Sigmoid colon (tissue), 7 donors: Measurements from ENCODE around the gene ACKR4. TPM values are rescaled to one million over a fixed set of nuclear protein-coding genes. Genes with fewer than 3 reads are reported as not detected.
"Not testable (repeated sequence)": the region's sequence is repeated elsewhere in the genome, so short reads cannot be mapped to it uniquely, and the experiment has no call there.

Experiments used
- DNase-seq: peaks from one replicate; pipeline ENCODE4 v3.0.0-alpha.2; 2019
- H3K27ac ChIP-seq, 4 donors: fragments of 200-600 bp; sonication (generic); one replicate each; pipeline ENCODE4 v1.5.1; 2016 to 2019; ENCODE audit warnings: mild to moderate bottlenecking in 1 of 4
- H3K27me3 ChIP-seq, 3 donors: fragments of 200-600 bp; sonication (generic); one replicate each; pipeline ENCODE4 v1.5.1; 2019; ENCODE audit warnings: mild to moderate bottlenecking in 1 of 3
- H3K36me3 ChIP-seq, 4 donors: fragments of 200-600 bp; sonication (generic); one replicate each; pipeline ENCODE4 v1.5.1; 2016 to 2019
- H3K4me1 ChIP-seq, 4 donors: fragments of 200-600 bp; sonication (generic); one replicate each; pipeline ENCODE4 v1.5.1; 2017 to 2019
- H3K4me3 ChIP-seq, 4 donors: fragments of 200-600 bp; sonication (generic); one replicate each; pipeline ENCODE4 v1.5.1; 2017 to 2019; ENCODE audit warnings: mild to moderate bottlenecking in 2 of 4, moderate library complexity in 1 of 4
- H3K9me3 ChIP-seq, 4 donors: fragments of 200-600 bp in 3 of 4; sonication (generic) in 3 of 4; one replicate each; pipeline versions ENCODE4 v1.5.1 to v1.6.1; 2013 to 2019
- CTCF ChIP-seq, 4 experiments: fragments of 450-650 bp in 3 of 4; fragments of 200-600 bp in 1 of 4; IDR thresholded peaks; one replicate each; pipeline ENCODE4 v1.5.1; 2016 to 2019; ENCODE audit warnings: antibody characterized with exemption in 4 of 4, mild to moderate bottlenecking in 3 of 4, moderate library complexity in 2 of 4
- EP300 ChIP-seq, 4 donors: sonication (generic); formaldehyde crosslinking; IDR thresholded peaks; one replicate each; pipeline ENCODE4 v1.6.1; 2017; ENCODE audit warnings: antibody characterized with exemption in 4 of 4
- POLR2A ChIP-seq, 2 donors: fragments of 450-650 bp; IDR thresholded peaks; one replicate each; pipeline ENCODE4 v1.6.1; 2016; ENCODE audit warnings: antibody characterized with exemption in 2 of 2, mild to moderate bottlenecking in 2 of 2, moderate library complexity in 2 of 2
- POLR2AphosphoS5 ChIP-seq, 4 donors: sonication (generic); formaldehyde crosslinking; IDR thresholded peaks; one replicate each; pipeline ENCODE4 v1.6.1; 2017; ENCODE audit warnings: antibody characterized with exemption in 4 of 4
- WGBS, 2 donors: extraction: QIAGEN DNeasy Blood & Tissue Kit; methylation state at CpG; one replicate each; pipeline ENCODE4 v1.1.7; 2013; 5-methylcytosine and 5-hydroxymethylcytosine counted together
- intact Hi-C: fragments of 100-400 bp; cut with DNase I; formaldehyde crosslinking; loops from one replicate; pipeline ENCODE4 v1.15.1; 2023
- polyA plus RNA-seq, 3 donors: library from polyadenylated mRNA; stranded (reverse); fragments of 200-250 nt; gene quantifications; one replicate each; pipeline ENCODE4 v1.2.3, GENCODE V29; 2013
- total RNA-seq, 4 donors: library from RNA; depleted of rRNA; stranded (reverse); fragments of >200 nt; gene quantifications; one replicate each; pipeline ENCODE4 v1.1.0, GENCODE V29; 2016
- donor health status: healthy with polysubstance abuse.
- donor health status: Bipolar disorder and iron deficiency.
- donor health status: healthy.

The ACKR4 gene
- total and polyA plus RNA-seq, 7 donors = 0.54 to 5.0 (median 2.0) TPM; not detected in 2

DNA sequence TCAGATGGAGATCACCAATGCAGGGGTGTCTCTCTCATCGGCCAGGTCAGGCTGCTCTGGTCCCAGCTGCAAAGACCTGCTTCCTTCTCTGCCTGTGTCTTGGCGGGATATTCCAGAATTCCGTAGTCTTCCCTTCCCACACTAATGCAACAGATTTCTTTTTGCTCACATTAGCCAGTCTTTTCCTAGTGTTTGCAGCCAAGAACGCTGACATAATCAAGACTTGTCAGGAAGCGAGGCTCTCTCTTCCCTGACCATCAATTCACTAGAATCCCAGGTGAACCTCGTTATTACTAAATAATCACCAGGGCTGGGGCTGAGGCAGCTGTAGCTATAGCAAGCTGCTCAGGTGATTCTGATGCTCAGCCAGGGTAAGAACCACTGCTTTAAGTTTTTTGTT is 43.2 kb upstream of the ACKR4 start:
- Histone ChIP-seq H3K27me3 (no peaks in the 10 kb centered on the region), H3K36me3 (peaks cover 0 to 14% (median 3%) of the 10 kb centered on the region in 4 donors), H3K4me3 (no peak overlapping the region), H3K27ac (peak overlapping the region in 1 of 4 donors; percentile 29), H3K4me1 (peaks cover 0 to 4% (median 0%) of the 10 kb centered on the region in 4 donors), H3K9me3 (no peaks in the 10 kb centered on the region)
- 88 to 94% methylated on average over 6 of the region's 6 CpGs for WGBS, 2 donors
- DNase-seq = no peak
- intact Hi-C loops = no loop called here
- TF ChIP-seq POLR2AphosphoS5 (IDR thresholded peaks at IDR 0.05) (peak in 2 of 4 donors; percentile 13 to 22), POLR2A (IDR thresholded peaks at IDR 0.05) (no peak)

DNA sequence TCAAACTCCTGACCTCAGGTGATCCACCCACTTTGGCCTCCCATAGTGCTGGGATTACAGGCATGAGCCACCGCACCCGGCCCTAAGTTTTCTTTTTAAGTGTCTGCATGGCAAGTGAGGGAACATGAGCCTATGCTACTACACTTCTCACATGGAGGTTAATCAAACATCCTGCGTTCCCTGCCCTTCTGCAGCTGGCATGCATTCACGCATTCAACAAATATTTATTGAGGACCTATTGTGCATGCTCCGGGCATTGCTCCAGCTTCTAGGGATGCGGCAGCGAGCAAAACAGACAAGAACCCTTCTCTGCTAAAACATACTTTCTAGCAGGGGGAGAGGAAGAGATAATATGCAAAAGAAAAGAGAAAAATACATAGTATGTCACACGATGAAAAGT is 42.6 kb upstream of the ACKR4 start:
- WGBS, 2 donors = 41 to 50% methylated on average over 8 of the region's 8 CpGs
- no peaks in the 10 kb centered on the region for H3K9me3 ChIP-seq
- H3K27ac ChIP-seq = peak overlapping the region in 1 of 4 donors; percentile 29
- no peak for DNase-seq
- H3K4me1 ChIP-seq = peaks cover 0 to 4% (median 0%) of the 10 kb centered on the region in 4 donors
- TF ChIP-seq POLR2A (IDR thresholded peaks at IDR 0.05) (no peak), POLR2AphosphoS5 (IDR thresholded peaks at IDR 0.05) (no peak), EP300 (IDR thresholded peaks at IDR 0.05) (no peak), CTCF (IDR thresholded peaks at IDR 0.05) (no peak)
- intact Hi-C loops = no loop called here
- H3K27me3 ChIP-seq = no peaks in the 10 kb centered on the region
- no peak overlapping the region for H3K4me3 ChIP-seq
- H3K36me3 ChIP-seq = peaks cover 0 to 20% (median 5%) of the 10 kb centered on the region in 4 donors

DNA sequence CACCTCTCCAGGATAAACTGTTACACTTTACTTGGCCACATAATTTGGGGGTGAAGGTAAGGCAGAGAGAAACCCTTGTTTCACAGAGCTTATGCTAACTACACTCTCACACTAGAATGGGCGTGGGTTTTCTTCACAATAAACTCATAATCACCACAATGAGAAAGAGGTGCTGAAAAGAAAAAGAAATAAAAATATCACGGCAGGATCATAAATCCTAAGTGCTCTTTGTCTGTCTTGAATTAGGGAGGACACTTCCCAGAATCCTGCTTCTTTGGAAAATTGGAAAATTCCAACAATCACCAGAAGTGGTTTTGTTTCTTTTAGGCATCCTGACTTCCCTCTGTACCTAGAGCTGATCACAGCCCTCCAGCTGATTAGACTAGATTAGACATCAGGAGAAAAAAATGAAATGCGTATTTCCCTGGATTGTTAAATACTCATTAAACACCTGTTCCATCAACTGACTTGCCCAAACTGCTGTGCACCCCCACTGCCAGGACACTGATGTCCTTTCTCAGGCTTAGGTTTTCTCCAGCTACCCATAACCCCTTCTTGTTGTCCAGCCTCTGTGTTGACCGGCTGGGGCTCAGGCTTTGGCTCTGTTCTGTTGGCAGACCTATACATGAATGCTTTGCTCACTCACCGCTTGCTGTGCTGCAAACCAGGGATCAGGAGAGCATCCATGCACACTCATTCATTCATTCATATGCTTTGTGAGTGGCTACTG is 41.6 kb upstream of the ACKR4 start:
- H3K27me3 ChIP-seq = no peaks in the 10 kb centered on the region
- DNase-seq = no peak
- H3K4me3 ChIP-seq = no peak overlapping the region

GRCh38 chr3:132556036-132556386 is 41.1 kb upstream of the ACKR4 start:
- H3K4me1 ChIP-seq, H3K4me3 ChIP-seq, H3K9me3 ChIP-seq, H3K27me3 ChIP-seq, DNase-seq, intact Hi-C loops: not testable (repeated sequence)
- H3K36me3 ChIP-seq = peaks cover 0 to 32% (median 5%) of the 10 kb centered on the region in 4 donors
- H3K27ac ChIP-seq = peak overlapping the region in 2 of 4 donors; percentile 29 to 61
- 89 to 92% methylated on average over 3 of the region's 3 CpGs for WGBS, 2 donors

More for the DNA sequence above, 41.6 kb upstream of the ACKR4 start:
- Histone ChIP-seq H3K9me3 (no peaks in the 10 kb centered on the region), H3K4me1 (peaks cover 0 to 4% (median 0%) of the 10 kb centered on the region in 4 donors), H3K27ac (no peak overlapping the region), H3K36me3 (peaks cover 0 to 27% (median 5%) of the 10 kb centered on the region in 4 donors)
- WGBS, 2 donors = 61 to 83% methylated on average over 5 of the region's 5 CpGs
- TF ChIP-seq CTCF (IDR thresholded peaks at IDR 0.05) (no peak), POLR2A (IDR thresholded peaks at IDR 0.05) (no peak), POLR2AphosphoS5 (IDR thresholded peaks at IDR 0.05) (no peak), EP300 (IDR thresholded peaks at IDR 0.05) (no peak)
- intact Hi-C loops = no loop called here

DNA sequence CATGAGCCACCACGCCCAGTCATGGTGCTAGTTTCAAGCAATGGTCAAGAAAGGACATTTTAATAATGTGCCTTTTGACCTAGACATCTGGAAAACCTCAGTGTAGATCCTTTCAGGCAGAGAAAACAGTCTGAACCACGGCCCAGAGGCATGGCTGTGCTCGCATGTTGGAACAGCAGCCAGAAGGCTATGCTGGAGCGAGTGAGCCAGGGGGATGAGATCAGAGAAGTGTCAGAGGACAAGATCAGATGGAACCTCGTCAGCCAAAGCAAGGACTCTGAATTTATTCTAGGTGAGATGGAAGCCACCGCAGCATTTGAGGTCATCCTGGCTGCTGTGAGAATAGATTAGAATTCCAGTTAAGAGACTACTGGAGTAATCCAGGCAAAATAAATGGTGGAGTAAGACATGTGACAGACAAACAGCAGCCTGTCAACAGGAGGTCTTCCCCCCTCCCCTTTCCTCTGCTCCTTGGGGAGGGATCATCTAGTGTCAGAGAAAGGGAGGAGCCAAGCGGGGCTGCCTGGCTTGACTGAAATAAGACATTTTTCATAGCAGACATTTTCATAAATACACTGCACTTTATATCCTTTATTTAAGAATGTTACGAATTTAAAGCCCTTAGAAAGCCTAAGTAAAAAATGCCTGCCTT is 40.4 kb upstream of the ACKR4 start:
- peak overlapping the region; percentile 29 to 61 (median 30) for H3K27ac ChIP-seq
- no peak for TF ChIP-seq EP300 (IDR thresholded peaks at IDR 0.05)
- TF ChIP-seq CTCF (IDR thresholded peaks at IDR 0.05) = no peak
- no peak for TF ChIP-seq POLR2A (IDR thresholded peaks at IDR 0.05)
- peak; percentile 7 to 70 (median 43) for TF ChIP-seq POLR2AphosphoS5 (IDR thresholded peaks at IDR 0.05)

More for the DNA sequence above, 40.4 kb upstream of the ACKR4 start:
- Histone ChIP-seq H3K4me3 (no peak overlapping the region), H3K9me3 (no peaks in the 10 kb centered on the region), H3K27me3 (no peaks in the 10 kb centered on the region), H3K4me1 (peaks cover 0 to 4% (median 0%) of the 10 kb centered on the region in 4 donors), H3K36me3 (peaks cover 0 to 32% (median 5%) of the 10 kb centered on the region in 4 donors)
- intact Hi-C loops = no loop called here
- 87 to 92% methylated on average over 8 of the region's 8 CpGs for WGBS, 2 donors
- peak; percentile 90 for DNase-seq
